HL-60 (cell line): ENCODE data around the gene FBN1.

Experiments used
- CTCF ChIP-seq: IDR thresholded peaks from one replicate; pipeline ENCODE4 v1.5.1; 2011; ENCODE audit warnings: low read length, control low read depth, inconsistent platforms; ENCODE audit not compliant: insufficient read depth
- POLR2AphosphoS5 ChIP-seq: IDR thresholded peaks from 2 replicates; pipeline ENCODE4 v1.6.1; 2012; ENCODE audit warnings: low read depth
- REST ChIP-seq: IDR thresholded peaks from 2 replicates; pipeline ENCODE4 v1.6.1; 2012; ENCODE audit warnings: low read depth; ENCODE audit not compliant: insufficient replicate concordance

DNA sequence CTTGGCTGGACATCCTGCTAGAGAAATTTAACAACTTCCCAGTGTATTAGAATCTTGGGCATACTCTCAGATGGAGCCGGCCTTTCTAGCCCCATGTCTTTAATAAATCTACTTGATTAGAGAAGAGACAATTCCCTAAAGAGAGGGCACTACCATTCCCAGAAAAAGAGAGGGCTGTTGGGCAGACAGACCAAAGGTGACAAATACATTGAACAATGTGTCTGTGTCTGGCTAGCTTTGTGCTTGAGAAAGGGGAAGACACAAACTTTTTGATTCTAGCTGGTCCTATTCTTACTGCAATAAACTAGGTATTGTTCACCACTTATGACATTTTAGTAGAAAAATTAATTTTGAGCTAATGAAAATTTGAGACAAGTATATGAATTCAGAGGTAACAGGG lies 256.6 kb downstream of the FBN1 start:
- no peak for TF ChIP-seq CTCF
- no peak for TF ChIP-seq POLR2AphosphoS5
- no peak for TF ChIP-seq REST
